HepG2 (cell line): ENCODE measurements around the gene VAMP4. TPM values are rescaled to one million over a fixed set of nuclear protein-coding genes. Genes with fewer than 3 reads are reported as not detected.

ENCODE experiments used
- BRCA1 ChIP-seq: sonication (generic); formaldehyde crosslinking; IDR thresholded peaks from 2 replicates; pipeline ENCODE4 v1.4.0; 2020; ENCODE audit warnings: missing genetic modification reagents
- CENPT ChIP-seq: sonication (generic); formaldehyde crosslinking; IDR thresholded peaks from 2 replicates; pipeline ENCODE4 v1.8.0; 2022; ENCODE audit warnings: low read depth, mild to moderate bottlenecking, moderate library complexity, missing genetic modification reagents
- HNRNPL ChIP-seq: fragments of 200-400 bp; formaldehyde crosslinking; IDR thresholded peaks from 2 replicates; pipeline ENCODE4 v1.6.1; 2017; ENCODE audit warnings: mild to moderate bottlenecking, low read depth, low read length
- IRF9 ChIP-seq: sonication (generic); formaldehyde crosslinking; IDR thresholded peaks from 2 replicates; pipeline ENCODE4 v1.8.0; 2022; ENCODE audit warnings: missing genetic modification reagents, mild to moderate bottlenecking, borderline replicate concordance
- KLF16 ChIP-seq, 2 experiments: sonication (generic) in 1 of 2; formaldehyde crosslinking in 1 of 2; IDR thresholded peaks; 2 replicates each; pipeline versions ENCODE4 v1.6.1 to v1.8.0; 2016 to 2023; ENCODE audit warnings: missing genetic modification reagents in 2 of 2, missing compliant biosample characterization in 1 of 2
- MNT ChIP-seq: fragments of 450-650 bp; IDR thresholded peaks from 2 replicates; pipeline ENCODE4 v1.6.1; 2016
- MTERF4 ChIP-seq: sonication (generic); formaldehyde crosslinking; IDR thresholded peaks from 2 replicates; pipeline ENCODE4 v1.8.0; 2023; ENCODE audit warnings: mild to moderate bottlenecking, missing genetic modification reagents
- PHB2 ChIP-seq: fragments of 450-650 bp; IDR thresholded peaks from 2 replicates; pipeline ENCODE4 v1.6.1; 2018; ENCODE audit not compliant: partially characterized antibody
- RNF2 ChIP-seq: fragments of 450-650 bp; conservative IDR thresholded peaks from 2 replicates; pipeline ENCODE4 v1.6.1; 2016; ENCODE audit warnings: low read depth
- SCMH1 ChIP-seq: sonication (generic); formaldehyde crosslinking; IDR thresholded peaks from 2 replicates; pipeline ENCODE4 v1.9.0; 2021; ENCODE audit warnings: missing genetic modification reagents, mild to moderate bottlenecking, borderline replicate concordance
- SNAPC4 ChIP-seq: sonication (generic); formaldehyde crosslinking; IDR thresholded peaks from 2 replicates; pipeline ENCODE4 v1.4.0; 2020; ENCODE audit warnings: mild to moderate bottlenecking, missing genetic modification reagents
- SRY ChIP-seq: sonication (generic); formaldehyde crosslinking; IDR thresholded peaks from 2 replicates; pipeline ENCODE4 v1.8.0; 2022; ENCODE audit warnings: mild to moderate bottlenecking, missing genetic modification reagents
- THYN1 ChIP-seq: sonication (generic); formaldehyde crosslinking; IDR thresholded peaks from 2 replicates; pipeline ENCODE4 v1.8.1; 2023; ENCODE audit warnings: low read depth, mild to moderate bottlenecking, moderate library complexity, missing genetic modification reagents, borderline replicate concordance
- ZMAT5 ChIP-seq: sonication (generic); formaldehyde crosslinking; IDR thresholded peaks from 2 replicates; pipeline ENCODE4 v1.5.0; 2020; ENCODE audit warnings: mild to moderate bottlenecking, low read depth, missing genetic modification reagents, borderline replicate concordance
- ZNF30 ChIP-seq: sonication (generic); formaldehyde crosslinking; IDR thresholded peaks from 2 replicates; pipeline ENCODE4 v1.5.0; 2020; ENCODE audit warnings: mild to moderate bottlenecking, missing genetic modification reagents
- ZNF501 ChIP-seq: sonication (generic); formaldehyde crosslinking; IDR thresholded peaks from 2 replicates; pipeline ENCODE4 v1.5.1; 2020; ENCODE audit warnings: mild to moderate bottlenecking, moderate library complexity, missing genetic modification reagents
- ZNF513 ChIP-seq: sonication (generic); formaldehyde crosslinking; conservative IDR thresholded peaks from 2 replicates; pipeline ENCODE4 v1.5.0; 2020; ENCODE audit warnings: missing genetic modification reagents
- polyA plus RNA-seq, 8 experiments: library from polyadenylated mRNA; depleted of rRNA in 3 of 8; stranded (reverse) in 7 of 8; unstranded in 1 of 8; fragments of >200 nt; fragmentation: Illumina TruSeq in 4 of 8; extraction: Trizol in 4 of 8; gene quantifications; 2 replicates each; pipeline versions ENCODE4 v1.2.1 to v1.2.3, GENCODE V29; 2011 to 2016; ENCODE audit warnings: low read depth in 4 of 8, missing spikeins in 1 of 8, mixed read lengths in 1 of 8; ENCODE audit not compliant: insufficient read depth in 1 of 8
- total RNA-seq, 5 experiments: library from RNA; depleted of rRNA; stranded (reverse); fragments of >200 nt; fragmentation: Illumina TruSeq; extraction: Trizol; gene quantifications; 2 replicates each; pipeline ENCODE4 v1.2.3, GENCODE V29; 2016; ENCODE audit warnings: low read depth in 1 of 5

VAMP4 gene
- total and polyA plus RNA-seq, 2 of the 13 experiments (the other 11 are each of a cell fraction or from before 2014, with no cell fraction given) = 1.4 to 2.0 TPM

GRCh38 chr1:171741872-171742576 lies at the start of gene VAMP4 (continued):
- no peak for TF ChIP-seq ZNF513 (CRISPR knock-in tag)
- TF ChIP-seq SRY (CRISPR knock-in tag) = no peak
- no peak; the same call in 1 of the 2 replicates for TF ChIP-seq ZNF30 (CRISPR knock-in tag)
- TF ChIP-seq THYN1 (CRISPR knock-in tag) = no peak
- no peak for TF ChIP-seq BRCA1 (CRISPR knock-in tag)
- no peak for TF ChIP-seq MTERF4
- no peak for TF ChIP-seq CENPT (CRISPR knock-in tag)
- TF ChIP-seq SNAPC4 = no peak
- TF ChIP-seq KLF16 (CRISPR knock-in tag; IDR thresholded peaks at IDR 0.05) = peak; percentile 76 to 89; a peak in 3 of 4 replicates
- no peak; the same call in 1 of the 2 replicates for TF ChIP-seq HNRNPL
- 0 out of 2 replicates have a peak, but pooled peaks have one; percentile 62 for TF ChIP-seq RNF2
- TF ChIP-seq ZMAT5 (CRISPR knock-in tag) = no peak
- peak; percentile 65; the same call in 1 of the 2 replicates for TF ChIP-seq IRF9 (CRISPR knock-in tag)
- TF ChIP-seq PHB2 = no peak
- no peak for TF ChIP-seq SCMH1 (CRISPR knock-in tag)
- no peak for TF ChIP-seq MNT
- TF ChIP-seq ZNF501 (CRISPR knock-in tag) = peak; percentile 72
